Fibroblast of skin of right quadriceps (primary cell): ENCODE data around the gene NSF.
A peak's percentile ranks its signal among the peaks of the same experiment; 100 is the strongest.
"Not testable (repeated sequence)": the region's sequence is repeated elsewhere in the genome, so short reads cannot be mapped to it uniquely, and the experiment has no call there.

Source experiments
- DNase-seq: peaks from one replicate; pipeline ENCODE4 v3.0.0-alpha.2; 2013

Gene NSF

GRCh38 chr17:46777943-46778915 is 187.8 kb downstream of the NSF start:
- no peak for DNase-seq

- no peak for DNase-seq
Measured at GRCh38 chr17:46780003-46780373, 189.5 kb downstream of the NSF start.

GRCh38 chr17:46782250-46782953 is 191.9 kb downstream of the NSF start:
- no peak for DNase-seq

- no peak for DNase-seq
Measured at GRCh38 chr17:46783031-46783593, 192.6 kb downstream of the NSF start.

GRCh38 chr17:46785696-46786095 is 195.2 kb downstream of the NSF start:
- no peak for DNase-seq

GRCh38 chr17:46787478-46787877 is 197.0 kb downstream of the NSF start:
- DNase-seq = no peak

- DNase-seq = no peak
Measured at GRCh38 chr17:46788300-46788699, 197.8 kb downstream of the NSF start.

- no peak for DNase-seq
Measured at GRCh38 chr17:46788796-46789195, 198.3 kb downstream of the NSF start.

GRCh38 chr17:46789610-46790009 is 199.1 kb downstream of the NSF start:
- no peak for DNase-seq

GRCh38 chr17:46790216-46790615 is 199.7 kb downstream of the NSF start:
- DNase-seq = no peak

GRCh38 chr17:46791531-46791930 is 201.1 kb downstream of the NSF start:
- DNase-seq = no peak

GRCh38 chr17:46792071-46792470 is 201.6 kb downstream of the NSF start:
- DNase-seq = no peak

GRCh38 chr17:46793023-46793422 is 202.6 kb downstream of the NSF start:
- DNase-seq = not testable (repeated sequence)

GRCh38 chr17:46793541-46793940 is 203.1 kb downstream of the NSF start:
- DNase-seq = no peak

GRCh38 chr17:46794318-46794717 is 203.8 kb downstream of the NSF start:
- DNase-seq = no peak

GRCh38 chr17:46795379-46795952 is 205.0 kb downstream of the NSF start:
- DNase-seq = peak; percentile 20

- DNase-seq = no peak
Measured at GRCh38 chr17:46796084-46796483, 205.6 kb downstream of the NSF start.

- DNase-seq = no peak
Measured at GRCh38 chr17:46796524-46796923, 206.1 kb downstream of the NSF start.

GRCh38 chr17:46796956-46797530 is 206.6 kb downstream of the NSF start:
- DNase-seq = no peak

- DNase-seq = no peak
Measured at GRCh38 chr17:46800573-46800972, 210.1 kb downstream of the NSF start.

- DNase-seq = no peak
Measured at GRCh38 chr17:46802800-46803199, 212.3 kb downstream of the NSF start.

GRCh38 chr17:46803544-46803943 is 213.1 kb downstream of the NSF start:
- DNase-seq = no peak

- no peak for DNase-seq
Measured at GRCh38 chr17:46805771-46806170, 215.3 kb downstream of the NSF start.
